Heart right ventricle (tissue), 16 donors: ENCODE results near the gene GAB1. TPM values are rescaled to one million over a fixed set of nuclear protein-coding genes. Genes with fewer than 3 reads are reported as not detected.

Experiments used
- ATAC-seq, 8 donors: fragments of 200-7000 bp; cut with Tn5 transposase; one replicate each; pipeline ENCODE4 v1.9.1; 2020; ENCODE audit warnings: mild to moderate bottlenecking in 8 of 8, moderate library complexity in 8 of 8, moderate number of reproducible peaks in 1 of 8
- DNase-seq, 2 donors: peaks; one replicate each; pipeline ENCODE4 v3.0.0-alpha.2; 2020
- H3K27ac ChIP-seq, 10 donors: fragments of 200-600 bp; sonication (generic) in 2 of 10; one replicate each; pipeline versions ENCODE4 v1.5.0 to v1.8.0; 2020 to 2022; ENCODE audit warnings: mild to moderate bottlenecking in 3 of 10
- H3K27me3 ChIP-seq, 7 donors: fragments of 200-600 bp; one replicate each; pipeline ENCODE4 v1.8.0; 2021 to 2022; ENCODE audit warnings: mild to moderate bottlenecking in 2 of 7
- H3K36me3 ChIP-seq, 9 donors: fragments of 200-600 bp; sonication (generic) in 1 of 9; one replicate each; pipeline versions ENCODE4 v1.5.0 to v1.8.0; 2020 to 2022; ENCODE audit warnings: mild to moderate bottlenecking in 2 of 9
- H3K4me1 ChIP-seq, 9 donors: fragments of 200-600 bp; sonication (generic) in 1 of 9; one replicate each; pipeline versions ENCODE4 v1.5.0 to v1.8.0; 2020 to 2022; ENCODE audit warnings: mild to moderate bottlenecking in 4 of 9
- H3K4me3 ChIP-seq, 10 donors: fragments of 200-600 bp; sonication (generic) in 2 of 10; one replicate each; pipeline versions ENCODE4 v1.5.0 to v1.8.0; 2020 to 2022; ENCODE audit warnings: mild to moderate bottlenecking in 7 of 10, moderate library complexity in 2 of 10
- H3K9me3 ChIP-seq, 11 donors: fragments of 200-600 bp in 10 of 11; sonication (generic) in 2 of 11; one replicate each; pipeline versions ENCODE4 v1.5.0 to v1.8.0; 2013 to 2022; ENCODE audit warnings: mild to moderate bottlenecking in 2 of 11, control low read depth in 1 of 11, moderate library complexity in 1 of 11
- WGBS, 2 donors: extraction: QIAGEN DNeasy Blood & Tissue Kit; methylation state at CpG; one replicate each; pipeline ENCODE4 v1.1.7; 2013; ENCODE audit warnings: inconsistent platforms in 1 of 2; 5-methylcytosine and 5-hydroxymethylcytosine counted together
- intact Hi-C, 10 donors: fragments of 100-400 bp; cut with DNase I; formaldehyde crosslinking; loops; one replicate each; pipeline versions ENCODE4 v1.11.1 to v1.14.2; 2022
- polyA plus RNA-seq, 2 donors: library from polyadenylated mRNA; stranded (reverse); fragments of 200-250 nt; gene quantifications; one replicate each; pipeline ENCODE4 v1.2.3, GENCODE V29; 2013
- total RNA-seq, 10 donors: library from RNA; stranded (reverse); fragmentation: NEBNext Ultra II Directional in 3 of 10; extraction: Animal tissue kit (Norgen Biotek cat#: 25700) in 3 of 10; gene quantifications; one replicate each; pipeline versions ENCODE4 v1.2.1 to v1.2.4, GENCODE V29; 2021 to 2023
- TF ChIP-seq, protein P1 (sequence below), 9 donors: fragments of 200-600 bp; sonication (generic) in 2 of 9; IDR thresholded peaks; one replicate each; pipeline versions ENCODE4 v1.5.0 to v1.8.0; 2021 to 2022; ENCODE audit warnings: antibody characterized with exemption in 9 of 9, mild to moderate bottlenecking in 5 of 9, moderate library complexity in 1 of 9
- donor health status: Arrhythmogenic right ventricular cardiomyopathy.
- donor health status: ischemic (EF 13 %, LVEDD 7.1; RV severe dilation, severe dysfunction).
- donor health status: healthy with polysubstance abuse.
- donor health status: DM: no; HTN: yes; CAD: no.
- donor health status: DM: no; HTN: no; CAD: no.
- donor health status: ischemic (EF 25% LVEDD 6.9; RV normal size, moderate dysfunction).
- donor health status: ischemic (EF 25% LVEDD 5.7; RV mildly dilated, moderate dysfunction).
- donor health status: healthy.
- donor health status: DM: yes; HTN: yes; CAD: no.
- donor health status: Ischemic cardiomyopathy.
- donor health status: ischemic (EF 35%, LVEDD 5.7; RV mildly dilated, moderate dysfunction).
- donor health status: nonischemic (EF 11% LVEDD 7.7; RV severe dilation, severe dysfunction).
- donor health status: DM: yes; HTN: yes; CAD: no.
- donor health status: PGD.
- donor health status: ischemic (EF 29% LVEDD 5.4; RV normal size, mild dysfunction).
- donor health status: nonischemic (EF 23%, LVEDD 6.1; RV moderate dilation, normal function).

Gene GAB1
- total and polyA plus RNA-seq, 12 donors = 7.8 to 130 (median 95.3) TPM

DNA sequence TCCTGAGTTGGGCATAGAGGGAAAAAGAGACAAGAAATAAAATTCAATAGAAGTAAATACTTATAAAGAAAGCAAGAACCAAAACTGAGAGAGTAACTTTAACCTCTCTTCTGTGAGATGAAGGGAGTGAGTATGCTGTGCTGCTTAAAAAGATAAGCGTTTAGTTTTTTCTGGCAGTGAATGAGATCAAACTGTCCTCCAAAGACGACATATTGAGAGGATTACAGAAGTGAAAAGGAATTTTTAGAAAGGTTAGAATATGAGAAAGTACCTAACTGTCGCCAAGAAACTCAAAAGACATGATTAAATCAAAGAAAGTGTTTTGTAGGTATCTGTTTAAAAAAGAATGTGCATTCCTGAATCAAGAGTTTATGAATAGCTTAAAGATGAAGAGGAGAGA is 16.0 kb downstream of the GAB1 start:
- ATAC-seq (peak in 1 of 8 donors; percentile 58), DNase-seq (no peak)
- TF ChIP-seq, protein P1, sequence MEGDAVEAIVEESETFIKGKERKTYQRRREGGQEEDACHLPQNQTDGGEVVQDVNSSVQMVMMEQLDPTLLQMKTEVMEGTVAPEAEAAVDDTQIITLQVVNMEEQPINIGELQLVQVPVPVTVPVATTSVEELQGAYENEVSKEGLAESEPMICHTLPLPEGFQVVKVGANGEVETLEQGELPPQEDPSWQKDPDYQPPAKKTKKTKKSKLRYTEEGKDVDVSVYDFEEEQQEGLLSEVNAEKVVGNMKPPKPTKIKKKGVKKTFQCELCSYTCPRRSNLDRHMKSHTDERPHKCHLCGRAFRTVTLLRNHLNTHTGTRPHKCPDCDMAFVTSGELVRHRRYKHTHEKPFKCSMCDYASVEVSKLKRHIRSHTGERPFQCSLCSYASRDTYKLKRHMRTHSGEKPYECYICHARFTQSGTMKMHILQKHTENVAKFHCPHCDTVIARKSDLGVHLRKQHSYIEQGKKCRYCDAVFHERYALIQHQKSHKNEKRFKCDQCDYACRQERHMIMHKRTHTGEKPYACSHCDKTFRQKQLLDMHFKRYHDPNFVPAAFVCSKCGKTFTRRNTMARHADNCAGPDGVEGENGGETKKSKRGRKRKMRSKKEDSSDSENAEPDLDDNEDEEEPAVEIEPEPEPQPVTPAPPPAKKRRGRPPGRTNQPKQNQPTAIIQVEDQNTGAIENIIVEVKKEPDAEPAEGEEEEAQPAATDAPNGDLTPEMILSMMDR (IDR thresholded peaks at IDR 0.05) = no peak
- intact Hi-C loops = loop anchor here in 2 of 10 donors (5.0 to 10.0 kb wide), 2 partner anchors 35 to 52 kb away; no protein-coding TSS in a partner anchor
- Histone ChIP-seq H3K4me3 (peak overlapping the region in 6 of 10 donors; percentile 7 to 48 (median 46)), H3K4me1 (peaks cover 10 to 75% (median 65%) of the 10 kb centered on the region in 9 donors), H3K36me3 (no peaks in the 10 kb centered on the region), H3K9me3 (no peaks in the 10 kb centered on the region), H3K27ac (peak overlapping the region in 9 of 10 donors; percentile 41 to 79 (median 70)), H3K27me3 (no peaks in the 10 kb centered on the region)
- WGBS, 2 donors = 20 to 29% methylated on average over 3 of the region's 3 CpGs

DNA sequence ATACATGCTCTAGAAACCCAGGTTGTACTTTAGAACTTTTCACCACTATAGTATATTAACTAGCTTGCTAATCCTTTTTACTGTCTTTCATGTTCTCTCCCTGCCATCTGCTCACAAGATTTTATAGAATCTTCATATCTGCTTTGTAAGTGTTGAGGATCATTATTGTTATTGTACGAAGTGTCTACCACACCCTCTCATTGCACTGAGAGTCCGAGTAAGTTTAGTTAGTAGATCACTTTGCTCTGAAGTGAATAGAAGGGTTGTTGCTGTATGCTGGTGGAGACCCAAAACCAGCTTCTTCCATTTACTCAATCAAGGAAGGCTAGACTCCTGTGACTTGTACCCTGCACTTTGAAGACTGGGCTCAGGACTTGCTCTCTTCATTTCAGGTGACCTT is 17.1 kb downstream of the GAB1 start:
- TF ChIP-seq, protein P1 (IDR thresholded peaks at IDR 0.05) = no peak
- H3K36me3 ChIP-seq = no peaks in the 10 kb centered on the region
- intact Hi-C loops = loop anchor here in 2 of 10 donors (5.0 to 10.0 kb wide), 2 partner anchors 34 to 51 kb away; no protein-coding TSS in a partner anchor
- peak overlapping the region in 8 of 10 donors; percentile 38 to 79 (median 68) for H3K27ac ChIP-seq
- no peak for DNase-seq
- ATAC-seq = no peak
- 48 to 56% methylated on average over 2 of the region's 2 CpGs for WGBS, 2 donors
- H3K4me3 ChIP-seq = peak overlapping the region in 1 of 10 donors; percentile 46
- H3K9me3 ChIP-seq = no peaks in the 10 kb centered on the region
- no peaks in the 10 kb centered on the region for H3K27me3 ChIP-seq
- peaks cover 9 to 81% (median 74%) of the 10 kb centered on the region in 9 donors for H3K4me1 ChIP-seq

DNA sequence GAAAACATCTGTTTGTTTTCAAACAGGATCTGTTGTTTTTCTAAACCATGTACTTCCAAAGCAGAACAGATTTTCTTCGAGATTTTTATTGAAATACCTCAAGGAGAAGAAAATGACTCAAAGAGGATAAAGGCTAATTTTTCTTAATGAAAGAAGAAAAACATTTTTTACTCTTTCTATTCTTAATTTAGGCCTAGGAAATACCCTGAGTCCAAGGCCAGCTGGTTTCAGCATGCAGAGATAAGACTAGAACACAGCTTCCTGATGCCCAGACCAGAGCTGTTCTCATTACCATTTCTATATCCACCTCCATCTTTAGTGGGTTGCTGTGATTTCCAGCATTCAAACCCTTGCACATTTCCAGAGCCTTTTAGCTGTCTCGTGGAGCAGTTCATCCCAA is 18.3 kb downstream of the GAB1 start:
- Histone ChIP-seq H3K36me3 (no peaks in the 10 kb centered on the region), H3K4me1 (peaks cover 7 to 92% (median 84%) of the 10 kb centered on the region in 9 donors), H3K27ac (peak overlapping the region in 7 of 10 donors; percentile 38 to 79 (median 70)), H3K27me3 (no peaks in the 10 kb centered on the region), H3K9me3 (no peaks in the 10 kb centered on the region), H3K4me3 (no peak overlapping the region)
- ATAC-seq = no peak
- TF ChIP-seq, protein P1 (IDR thresholded peaks at IDR 0.05) = no peak
- intact Hi-C loops = loop anchor here in 3 of 10 donors (5.0 to 10.0 kb wide), 3 partner anchors 32 to 50 kb away; no protein-coding TSS in a partner anchor
- DNase-seq = no peak
- WGBS, 2 donors = 34 to 36% methylated on average over 2 of the region's 2 CpGs

DNA sequence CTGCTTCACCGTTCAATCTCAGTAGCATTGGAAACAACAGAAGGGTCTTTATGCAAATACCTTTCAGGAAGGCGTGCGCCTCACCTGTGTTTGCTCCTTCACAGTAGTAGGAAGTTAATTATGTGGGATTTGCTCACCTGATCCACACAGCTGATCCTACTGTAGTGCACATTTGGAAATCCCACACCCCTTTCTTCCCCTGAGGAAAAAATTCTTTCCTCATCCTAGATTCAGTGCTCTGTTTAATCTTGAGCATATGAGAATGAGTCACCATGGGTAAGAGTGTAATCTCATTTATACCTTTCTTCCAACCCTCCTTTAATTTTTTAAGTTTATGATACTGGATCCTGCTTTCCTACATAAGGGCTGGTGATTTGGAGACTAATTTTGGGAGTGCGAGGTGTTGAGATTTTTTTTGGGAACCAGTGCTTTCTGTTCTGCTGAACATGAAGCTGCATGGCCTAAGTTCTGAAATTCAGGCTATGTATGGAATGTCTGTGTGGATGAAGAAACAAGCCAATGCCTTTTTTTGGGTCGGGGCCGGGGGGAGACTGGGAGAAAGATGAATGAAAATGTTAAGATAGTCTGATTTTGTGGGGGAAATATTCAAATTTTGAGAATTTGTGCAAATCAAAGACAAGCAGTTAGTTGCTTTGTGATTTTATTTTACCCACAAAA is 19.0 kb downstream of the GAB1 start:
- H3K9me3 ChIP-seq = no peaks in the 10 kb centered on the region
- DNase-seq (no peak), ATAC-seq (peak in 3 of 8 donors; percentile 13 to 52 (median 18))
- H3K27me3 ChIP-seq = no peaks in the 10 kb centered on the region
- 53 to 58% methylated on average over 6 of the region's 6 CpGs for WGBS, 2 donors
- intact Hi-C loops = loop anchor here in 2 of 10 donors (5.0 to 10.0 kb wide), 2 partner anchors 37 to 49 kb away; no protein-coding TSS in a partner anchor
- H3K27ac ChIP-seq = peak overlapping the region in 6 of 10 donors; percentile 50 to 79 (median 72)
- H3K36me3 ChIP-seq = no peaks in the 10 kb centered on the region
- H3K4me3 ChIP-seq = peak overlapping the region in 1 of 10 donors; percentile 9
- peaks cover 7 to 99% (median 89%) of the 10 kb centered on the region in 9 donors for H3K4me1 ChIP-seq
- TF ChIP-seq, protein P1 (IDR thresholded peaks at IDR 0.05) = no peak
